ENCODE results near the gene GHDC. TPM values are rescaled to one million over a fixed set of nuclear protein-coding genes. Genes with fewer than 3 reads are reported as not detected.

Gene GHDC
- total and polyA plus RNA-seq, 2 of the 13 experiments (the other 11 are each of a cell fraction or from before 2014, with no cell fraction given), result 15.4 to 22.5 TPM

GRCh38 chr17:42163113-42163512, 31.2 kb downstream of the GHDC start (continued):
- no peak for TF ChIP-seq ZNF142 (CRISPR knock-in tag; IDR thresholded peaks at IDR 0.05)
- TF ChIP-seq ZNF12 (CRISPR knock-in tag; IDR thresholded peaks at IDR 0.05), result no peak
- TF ChIP-seq RFX3 (CRISPR knock-in tag; IDR thresholded peaks at IDR 0.05), result no peak
- peak; percentile 69 for TF ChIP-seq XRCC5 (optimal IDR thresholded peaks at IDR 0.05; ENCODE audit: low read length)
- no peak for TF ChIP-seq GLMP (CRISPR knock-in tag; IDR thresholded peaks at IDR 0.05; ENCODE audit: borderline replicate concordance)
- TF ChIP-seq HNF4A (CRISPR knock-in tag; IDR thresholded peaks at IDR 0.05), result peak; percentile 89
- no peak for TF ChIP-seq SP1 (IDR thresholded peaks at IDR 0.05)
- no peak for TF ChIP-seq SP1 (CRISPR knock-in tag; IDR thresholded peaks at IDR 0.05)
- 0 out of 2 replicates have a peak, but pooled peaks have one; percentile 22 for TF ChIP-seq SALL2 (CRISPR knock-in tag; IDR thresholded peaks at IDR 0.05)
- TF ChIP-seq UBTF (CRISPR knock-in tag; IDR thresholded peaks at IDR 0.05), result 0 out of 2 replicates have a peak, but pooled peaks have one; percentile 25
- TF ChIP-seq RXRA (CRISPR knock-in tag; IDR thresholded peaks at IDR 0.05), result 0 out of 2 replicates have a peak, but pooled peaks have one; percentile 21
- TF ChIP-seq SALL1 (CRISPR knock-in tag; IDR thresholded peaks at IDR 0.05), result 0 out of 2 replicates have a peak, but pooled peaks have one; percentile 24
- TF ChIP-seq ZMYM3 (CRISPR knock-in tag; IDR thresholded peaks at IDR 0.05), result peak; percentile 34; the same call in 1 of the 2 replicates
- peak; percentile 91 for TF ChIP-seq HNF4G (IDR thresholded peaks at IDR 0.05; ENCODE audit: borderline replicate concordance, low read depth, low read length)
- TF ChIP-seq HNF4G (CRISPR knock-in tag; IDR thresholded peaks at IDR 0.05; ENCODE audit: borderline replicate concordance, low read depth), result peak; percentile 65; the same call in 1 of the 2 replicates
- no peak for TF ChIP-seq ETV5 (CRISPR knock-in tag; IDR thresholded peaks at IDR 0.05; ENCODE audit: borderline replicate concordance)
- no peak for TF ChIP-seq CEBPB (IDR thresholded peaks at IDR 0.05; ENCODE audit: borderline replicate concordance, low read depth, low read length)
- peak; percentile 43; the same call in 1 of the 2 replicates for TF ChIP-seq STAG1 (CRISPR knock-in tag; IDR thresholded peaks at IDR 0.05)
- TF ChIP-seq DNMT3B (CRISPR knock-in tag; conservative IDR thresholded peaks at IDR 0.05), result no peak
- peak; percentile 44; the same call in 1 of the 2 replicates for TF ChIP-seq ZFP91 (CRISPR knock-in tag; IDR thresholded peaks at IDR 0.05; ENCODE audit: borderline replicate concordance)
